NCI-H128 (cell line): Measurements from ENCODE around the gene ASTN2.

ENCODE experiments used
- DNase-seq: peaks from one replicate; lab custom pipeline; 2025; ENCODE audit not compliant: unreplicated experiment; lab: John Stamatoyannopoulos, UW

ASTN2 gene

GRCh38 chr9:116550696-116551436 lies 864.0 kb downstream of the ASTN2 start:
- DNase-seq: no peak

- no peak for DNase-seq
These were observed 864.8 kb downstream of the ASTN2 start for GRCh38 chr9:116549786-116550660.

GRCh38 chr9:116549061-116549664 lies 865.7 kb downstream of the ASTN2 start:
- DNase-seq: no peak

GRCh38 chr9:116547729-116548426 lies 867.0 kb downstream of the ASTN2 start:
- DNase-seq: no peak

GRCh38 chr9:116546711-116547581 lies 867.9 kb downstream of the ASTN2 start:
- DNase-seq: no peak

- no peak for DNase-seq
These were observed 870.0 kb downstream of the ASTN2 start for GRCh38 chr9:116544896-116545295.

GRCh38 chr9:116543731-116544400 lies 871.0 kb downstream of the ASTN2 start:
- DNase-seq: no peak

GRCh38 chr9:116541402-116541801 lies 873.5 kb downstream of the ASTN2 start:
- no peak for DNase-seq

- no peak for DNase-seq
These were observed 875.3 kb downstream of the ASTN2 start for GRCh38 chr9:116539549-116539948.

GRCh38 chr9:116525611-116526010 lies 889.2 kb downstream of the ASTN2 start:
- DNase-seq: no peak

GRCh38 chr9:116524778-116525470 lies 889.9 kb downstream of the ASTN2 start:
- DNase-seq: no peak

GRCh38 chr9:116520218-116520617 lies 894.6 kb downstream of the ASTN2 start:
- DNase-seq: no peak

- DNase-seq: no peak
These were observed 898.4 kb downstream of the ASTN2 start for GRCh38 chr9:116516456-116516855.

- DNase-seq: no peak
These were observed 899.3 kb downstream of the ASTN2 start for GRCh38 chr9:116515541-116515940.

- no peak for DNase-seq
These were observed 908.2 kb downstream of the ASTN2 start for GRCh38 chr9:116506685-116507084.

GRCh38 chr9:116504893-116505480 lies 909.9 kb downstream of the ASTN2 start:
- DNase-seq: no peak

- no peak for DNase-seq
These were observed 910.8 kb downstream of the ASTN2 start for GRCh38 chr9:116504081-116504480.

- no peak for DNase-seq
These were observed 912.1 kb downstream of the ASTN2 start for GRCh38 chr9:116502746-116503145.

- DNase-seq: no peak
These were observed 913.0 kb downstream of the ASTN2 start for GRCh38 chr9:116501871-116502270.
